Stomach smooth muscle (tissue), 2 donors: ENCODE measurements around the gene DMWD.
"Not testable (repeated sequence)": the region's sequence is repeated elsewhere in the genome, so short reads cannot be mapped to it uniquely, and the experiment has no call there.

Experiments
- H3K27ac ChIP-seq: one replicate; pipeline ENCODE4 v1.7.0; 2013; ENCODE audit warnings: mild to moderate bottlenecking, low read length, inconsistent platforms
- H3K27me3 ChIP-seq, 2 donors: one replicate each; pipeline ENCODE4 v1.7.0; 2013; ENCODE audit warnings: low read length in 2 of 2; ENCODE audit not compliant: insufficient read depth in 2 of 2, control insufficient read depth in 1 of 2
- H3K36me3 ChIP-seq, 2 donors: one replicate each; pipeline ENCODE4 v1.7.0; 2013; ENCODE audit warnings: low read length in 2 of 2; ENCODE audit not compliant: control insufficient read depth in 2 of 2, insufficient read depth in 2 of 2
- H3K4me1 ChIP-seq: one replicate; pipeline ENCODE4 v1.7.0; 2013; ENCODE audit warnings: low read length; ENCODE audit not compliant: control insufficient read depth, insufficient read depth
- H3K4me3 ChIP-seq, 2 donors: one replicate each; pipeline ENCODE4 v1.7.0; 2013; ENCODE audit warnings: low read length in 2 of 2
- H3K9ac ChIP-seq, 2 donors: one replicate each; pipeline ENCODE4 v1.7.0; 2013; ENCODE audit warnings: low read length in 2 of 2, mild to moderate bottlenecking in 1 of 2
- H3K9me3 ChIP-seq, 2 donors: one replicate each; pipeline ENCODE4 v1.7.0; 2013; ENCODE audit warnings: low read length in 2 of 2; ENCODE audit not compliant: control insufficient read depth in 2 of 2
- donor health status: healthy.
- donor health status: Pancreatic carcinoma.

Gene DMWD

DNA sequence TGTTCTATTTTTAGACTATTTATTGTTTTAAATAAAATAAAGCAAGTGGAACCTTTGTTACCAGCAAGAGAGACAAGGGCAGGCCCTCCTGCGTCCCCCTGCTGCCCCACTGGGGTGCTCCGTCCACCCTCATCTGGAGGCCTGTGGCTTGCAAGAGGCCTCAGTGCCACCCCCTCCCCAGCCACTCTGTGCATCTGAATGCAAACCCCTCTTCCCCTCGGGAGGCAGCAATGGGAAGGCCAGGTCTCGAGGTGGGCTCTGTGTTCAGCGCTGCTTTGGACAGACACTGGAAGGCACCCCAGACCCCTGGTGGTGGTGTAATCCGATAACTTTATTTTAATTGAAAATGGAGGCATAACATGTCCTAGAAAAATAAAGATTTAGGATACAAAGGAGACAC is 28.2 kb downstream of the DMWD start:
- Histone ChIP-seq H3K27ac (peak overlapping the region; percentile 93), H3K36me3 (no peaks in the 10 kb centered on the region), H3K4me1 (peaks cover 52% of the 10 kb centered on the region), H3K27me3 (no peaks in the 10 kb centered on the region), H3K9me3 (no peaks in the 10 kb centered on the region), H3K9ac (peak overlapping the region in 1 of 2 donors; percentile 44), H3K4me3 (peak overlapping the region; percentile 43 to 55)

DNA sequence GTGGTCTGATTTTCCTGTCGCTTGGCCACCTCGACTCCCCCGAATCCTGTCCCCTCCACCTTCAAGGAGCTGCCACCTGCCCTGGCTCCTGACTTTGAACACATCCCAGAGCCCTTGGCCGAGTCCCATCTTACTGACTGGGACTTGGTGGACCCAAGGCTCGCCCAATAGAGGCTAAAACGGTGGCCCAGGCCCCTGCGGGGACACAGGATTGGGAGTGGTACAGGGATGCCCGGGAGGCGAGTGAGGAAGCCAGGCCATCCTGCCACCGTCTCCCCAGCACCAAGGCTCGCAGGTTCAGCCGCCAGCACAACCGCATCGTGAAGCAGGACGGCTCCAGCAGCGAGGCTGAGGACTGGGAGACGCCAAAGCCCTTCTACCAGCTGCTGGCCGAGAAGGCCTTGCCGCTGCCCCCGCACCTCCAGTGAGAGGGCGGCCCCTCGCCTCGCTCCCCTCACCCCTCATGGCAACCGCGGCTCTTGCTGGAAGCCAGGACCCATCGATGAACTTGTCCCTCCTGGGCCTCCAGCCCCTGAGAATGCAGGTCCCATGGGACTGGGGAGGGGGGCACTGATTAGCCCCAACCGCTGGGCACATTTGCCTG is 28.9 kb downstream of the DMWD start:
- H3K9me3 ChIP-seq = no peaks in the 10 kb centered on the region
- H3K27me3 ChIP-seq = no peaks in the 10 kb centered on the region
- H3K9ac ChIP-seq = peak overlapping the region; percentile 44 to 51
- H3K4me1 ChIP-seq = peaks cover 52% of the 10 kb centered on the region
- H3K4me3 ChIP-seq = peak overlapping the region; percentile 55 to 59
- peak overlapping the region; percentile 93 for H3K27ac ChIP-seq
- H3K36me3 ChIP-seq = no peaks in the 10 kb centered on the region

DNA sequence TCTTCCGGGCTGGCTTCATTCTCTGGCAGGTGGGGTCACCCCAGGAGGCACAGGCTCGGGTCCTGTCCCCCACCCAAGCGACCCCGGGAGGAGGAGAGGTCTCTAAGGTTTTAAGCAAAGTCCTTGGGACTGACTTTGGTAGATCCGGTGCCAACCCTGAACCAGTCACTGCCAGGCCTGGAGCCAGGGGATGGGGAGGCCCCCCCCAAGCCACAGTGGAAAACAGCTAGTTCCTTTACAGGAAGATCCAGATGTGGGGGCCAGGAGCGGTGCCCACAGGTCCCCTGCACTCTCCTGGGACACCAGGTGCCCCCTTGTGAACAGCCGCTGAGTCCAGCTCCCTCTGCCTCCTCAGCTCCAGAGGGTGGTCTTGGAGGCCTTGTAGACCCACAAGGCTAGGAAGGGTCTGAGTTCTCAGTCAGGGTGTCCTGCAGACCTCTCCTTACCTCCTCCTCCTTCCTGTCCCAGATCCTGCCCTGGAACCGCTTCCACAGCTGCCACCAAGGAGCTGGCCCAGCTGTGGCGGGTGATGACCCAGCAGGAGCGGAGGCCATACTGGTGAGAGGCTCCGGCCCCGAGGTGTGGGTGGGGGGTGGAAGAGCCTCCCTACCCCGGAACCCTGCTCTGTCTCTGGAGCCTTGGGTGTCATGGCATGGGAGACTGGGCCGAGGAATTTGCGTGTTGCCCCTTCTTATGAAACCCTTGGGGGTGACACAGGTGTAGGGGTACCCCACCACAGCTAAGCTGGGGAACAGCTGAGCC is 29.6 kb downstream of the DMWD start:
- Histone ChIP-seq H3K36me3 (no peaks in the 10 kb centered on the region), H3K4me1 (peaks cover 50% of the 10 kb centered on the region), H3K4me3 (no peak overlapping the region), H3K27me3 (no peaks in the 10 kb centered on the region), H3K27ac (peak overlapping the region; percentile 93), H3K9me3 (no peaks in the 10 kb centered on the region), H3K9ac (peak overlapping the region; percentile 44 to 51)

GRCh38 chr19:45761714-45762113 is 30.9 kb downstream of the DMWD start:
- Histone ChIP-seq H3K27ac (no peak overlapping the region), H3K9ac (no peak overlapping the region), H3K4me1 (peaks cover 40% of the 10 kb centered on the region), H3K36me3 (no peaks in the 10 kb centered on the region), H3K4me3 (no peak overlapping the region), H3K9me3 (no peaks in the 10 kb centered on the region), H3K27me3 (no peaks in the 10 kb centered on the region)

GRCh38 chr19:45758921-45759320 is 33.7 kb downstream of the DMWD start:
- Histone ChIP-seq H3K9ac (no peak overlapping the region), H3K4me1 (peaks cover 12% of the 10 kb centered on the region), H3K4me3 (no peak overlapping the region), H3K27ac (no peak overlapping the region), H3K27me3 (peaks cover 0 to 2% of the 10 kb centered on the region in 2 donors), H3K9me3 (no peaks in the 10 kb centered on the region), H3K36me3 (no peaks in the 10 kb centered on the region)

- Histone ChIP-seq H3K36me3 (no peaks in the 10 kb centered on the region), H3K9ac (no peak overlapping the region), H3K4me1 (no peaks in the 10 kb centered on the region), H3K9me3 (no peaks in the 10 kb centered on the region), H3K4me3 (no peak overlapping the region), H3K27me3 (peaks cover 0 to 2% of the 10 kb centered on the region in 2 donors), H3K27ac (no peak overlapping the region)
These were observed 35.0 kb downstream of the DMWD start for GRCh38 chr19:45757695-45758094.

DNA sequence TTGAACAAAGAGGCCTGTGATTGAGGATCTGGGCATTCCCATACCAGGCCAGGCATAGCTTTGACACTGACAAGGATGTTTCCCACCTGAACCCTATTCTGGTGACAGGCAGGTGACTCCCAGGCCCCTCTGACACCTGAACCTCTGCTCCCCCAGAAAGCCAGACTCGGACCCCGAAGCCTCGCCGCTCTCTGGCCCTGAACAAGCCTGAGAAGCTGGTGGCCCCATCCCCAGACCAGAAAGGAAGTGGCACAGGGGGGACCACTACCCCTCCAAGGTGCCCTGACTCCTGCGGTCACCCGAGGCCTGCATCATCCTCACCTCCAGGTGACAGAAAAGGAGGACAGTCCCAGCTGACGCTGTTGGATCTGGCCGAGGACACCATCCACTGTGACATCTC is 38.3 kb downstream of the DMWD start:
- Histone ChIP-seq H3K9me3 (no peaks in the 10 kb centered on the region), H3K9ac (no peak overlapping the region), H3K27me3 (peaks cover 0 to 2% of the 10 kb centered on the region in 2 donors), H3K4me1 (no peaks in the 10 kb centered on the region), H3K36me3 (no peaks in the 10 kb centered on the region), H3K4me3 (no peak overlapping the region), H3K27ac (no peak overlapping the region)

GRCh38 chr19:45753548-45753947 is 39.1 kb downstream of the DMWD start:
- Histone ChIP-seq H3K27me3 (peaks cover 0 to 2% of the 10 kb centered on the region in 2 donors), H3K4me1 (no peaks in the 10 kb centered on the region), H3K27ac (no peak overlapping the region), H3K9ac (no peak overlapping the region), H3K4me3 (no peak overlapping the region), H3K36me3 (no peaks in the 10 kb centered on the region), H3K9me3 (no peaks in the 10 kb centered on the region)

GRCh38 chr19:45752639-45753038 is 40.0 kb downstream of the DMWD start:
- no peak overlapping the region for H3K4me3 ChIP-seq
- H3K27me3 ChIP-seq = peaks cover 0 to 2% of the 10 kb centered on the region in 2 donors
- no peaks in the 10 kb centered on the region for H3K36me3 ChIP-seq
- no peak overlapping the region for H3K9ac ChIP-seq
- H3K27ac ChIP-seq = no peak overlapping the region
- no peaks in the 10 kb centered on the region for H3K4me1 ChIP-seq
- H3K9me3 ChIP-seq = no peaks in the 10 kb centered on the region

- not testable (repeated sequence) for H3K27ac ChIP-seq, H3K9ac ChIP-seq, H3K9me3 ChIP-seq, H3K4me3 ChIP-seq, H3K36me3 ChIP-seq, H3K4me1 ChIP-seq, H3K27me3 ChIP-seq
These were observed 41.2 kb downstream of the DMWD start for GRCh38 chr19:45751483-45751882.

DNA sequence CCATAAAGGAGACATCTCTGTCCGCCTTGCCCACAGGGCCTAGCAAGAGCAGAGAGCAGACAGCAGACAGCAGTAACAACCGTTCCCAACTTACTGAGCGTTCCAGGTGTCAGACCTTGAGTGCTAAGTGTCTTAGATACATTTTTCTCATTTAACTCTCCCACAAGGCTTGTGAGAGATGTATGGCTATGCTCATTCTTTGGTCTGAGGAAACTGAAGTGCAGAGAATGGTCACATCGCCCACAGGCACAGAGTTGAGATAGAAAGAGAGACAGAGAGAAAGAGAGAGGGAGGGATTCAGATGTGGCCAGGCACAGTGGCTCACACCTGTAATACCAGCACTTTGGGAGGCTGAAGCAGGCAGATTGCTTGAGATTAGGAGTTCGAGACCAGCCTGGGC is 45.1 kb downstream of the DMWD start:
- Histone ChIP-seq H3K27me3 (no peaks in the 10 kb centered on the region), H3K4me3 (no peak overlapping the region), H3K27ac (no peak overlapping the region), H3K9me3 (no peaks in the 10 kb centered on the region), H3K9ac (no peak overlapping the region), H3K4me1 (no peaks in the 10 kb centered on the region), H3K36me3 (no peaks in the 10 kb centered on the region)
